Smooth muscle cell of the brain vasculature (primary cell): ENCODE results near the gene TOMM34.

ENCODE experiments used
- DNase-seq: peaks from one replicate; pipeline ENCODE4 v3.0.0-alpha.2; 2012; ENCODE audit warnings: low read depth, low spot score

Gene TOMM34, protein sequence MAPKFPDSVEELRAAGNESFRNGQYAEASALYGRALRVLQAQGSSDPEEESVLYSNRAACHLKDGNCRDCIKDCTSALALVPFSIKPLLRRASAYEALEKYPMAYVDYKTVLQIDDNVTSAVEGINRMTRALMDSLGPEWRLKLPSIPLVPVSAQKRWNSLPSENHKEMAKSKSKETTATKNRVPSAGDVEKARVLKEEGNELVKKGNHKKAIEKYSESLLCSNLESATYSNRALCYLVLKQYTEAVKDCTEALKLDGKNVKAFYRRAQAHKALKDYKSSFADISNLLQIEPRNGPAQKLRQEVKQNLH

DNA sequence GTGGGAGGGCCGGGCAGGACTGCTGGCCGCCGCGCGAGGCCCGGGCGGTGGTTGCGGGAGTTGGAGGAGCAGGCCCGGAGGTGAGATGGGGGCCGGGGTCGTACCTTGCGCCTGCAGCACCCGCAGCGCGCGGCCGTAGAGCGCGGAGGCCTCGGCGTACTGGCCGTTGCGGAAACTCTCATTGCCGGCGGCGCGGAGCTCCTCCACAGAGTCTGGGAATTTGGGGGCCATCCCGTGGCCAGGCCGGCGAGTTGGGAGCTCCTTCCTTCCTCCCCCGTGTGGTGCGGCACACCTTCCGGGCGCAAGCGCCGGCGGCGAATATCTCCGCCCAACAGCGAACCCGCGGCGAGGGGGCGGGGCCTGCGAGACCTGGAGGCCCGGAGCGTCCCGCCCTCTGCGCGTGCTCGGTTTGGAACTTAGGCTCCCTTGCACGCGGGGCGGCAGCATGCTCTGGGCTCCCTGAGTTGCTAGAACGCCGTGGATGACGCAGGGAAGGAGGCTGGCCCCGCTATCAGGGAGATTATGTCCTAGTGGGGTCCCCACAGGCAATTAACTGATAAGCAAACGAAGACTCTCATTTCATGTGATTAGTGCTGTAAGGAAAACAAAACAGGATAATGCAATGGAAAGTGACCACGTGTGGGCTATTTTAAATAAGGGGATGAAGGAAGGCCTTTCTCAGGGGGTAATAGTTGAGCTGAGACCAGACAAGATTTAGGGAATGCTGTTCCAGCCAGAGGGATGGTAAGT is at the start of gene TOMM34:
TOMM34 (minus strand) TSS at position 295 of the 750 bp plus-strand sequence; CDS start at position 231, 64 bp downstream.
- peak; percentile 69 for DNase-seq

DNA sequence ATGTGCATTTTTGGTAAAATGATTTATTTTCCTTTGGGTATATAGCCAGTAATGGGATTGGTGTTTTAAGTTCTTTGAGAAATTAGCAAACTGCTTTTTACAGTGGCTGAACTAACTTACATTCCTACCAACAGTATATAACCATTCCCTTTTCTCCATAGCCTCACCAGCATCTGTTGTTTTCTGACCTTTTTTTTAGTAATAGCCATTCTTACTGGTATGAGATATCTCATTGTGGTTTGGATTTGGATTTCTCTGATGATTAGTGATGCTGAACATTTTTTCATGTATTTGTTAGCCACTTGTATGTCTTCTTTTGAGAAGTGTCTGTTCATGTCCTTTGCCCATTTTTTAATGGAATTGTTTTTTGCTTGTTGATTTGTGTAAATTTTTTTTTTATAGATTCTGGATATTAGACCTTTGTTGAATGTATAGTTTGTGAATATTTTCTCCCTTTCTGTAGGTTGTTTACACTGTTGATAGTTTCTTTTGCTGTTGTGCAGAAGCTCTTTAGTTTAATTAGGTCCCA is 48.4 kb upstream of the TOMM34 start:
- DNase-seq = no peak

DNA sequence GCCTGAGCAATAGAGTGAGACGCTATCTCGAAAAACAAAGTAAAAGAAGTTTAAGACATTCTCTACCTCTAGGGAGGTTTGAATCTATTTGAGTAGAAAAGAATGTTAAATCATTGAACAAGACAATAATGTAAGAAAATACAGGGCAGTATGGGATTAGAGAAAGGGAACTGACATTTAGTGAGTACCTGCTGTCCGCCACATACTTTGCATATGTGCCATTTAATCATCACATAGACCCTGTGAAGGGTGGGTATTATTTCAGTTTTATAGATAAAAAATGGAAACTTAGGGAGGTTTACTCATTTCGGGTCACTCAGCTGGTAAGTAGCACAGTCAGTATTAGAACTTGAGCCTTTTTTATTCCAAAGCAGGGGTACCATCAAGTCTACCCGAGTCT is 37.5 kb upstream of the TOMM34 start:
- DNase-seq = no peak

DNA sequence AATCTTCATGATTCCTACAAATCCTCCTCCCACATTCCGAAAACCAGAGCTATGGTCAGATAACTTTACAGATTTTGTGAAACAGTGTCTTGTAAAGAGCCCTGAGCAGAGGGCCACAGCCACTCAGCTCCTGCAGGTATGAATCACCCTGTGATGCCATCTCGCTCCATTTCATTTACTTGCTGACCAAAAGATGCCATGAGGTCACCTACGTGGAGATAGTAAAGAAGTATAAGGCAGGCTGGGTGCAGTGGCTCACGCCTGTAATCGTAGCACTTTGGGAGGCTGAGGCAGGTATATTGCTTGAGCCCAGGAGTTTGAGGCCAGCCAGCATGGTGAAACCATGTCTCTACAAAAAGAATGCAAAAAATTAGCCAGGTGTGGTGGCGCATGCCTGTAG is 37.0 kb upstream of the TOMM34 start:
- no peak for DNase-seq

DNA sequence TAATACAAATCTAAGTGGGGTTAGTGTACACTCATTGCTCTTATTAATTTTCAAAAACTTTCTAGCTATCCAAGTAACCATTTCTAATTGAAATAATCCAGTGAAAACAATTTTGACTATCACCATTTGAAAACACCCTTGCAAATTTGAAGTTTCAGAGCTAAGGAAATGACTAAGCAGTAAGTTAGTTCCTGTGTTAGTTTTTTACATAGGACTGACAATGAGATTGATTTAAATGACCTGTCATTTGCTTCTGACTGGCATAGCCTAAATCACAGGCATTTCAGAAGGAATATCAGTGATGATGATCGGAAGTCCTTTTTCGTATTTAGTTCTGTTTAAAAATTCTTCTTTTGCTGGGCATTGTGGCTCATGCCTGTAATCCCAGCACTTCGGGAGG is 33.1 kb upstream of the TOMM34 start:
- no peak for DNase-seq

DNA sequence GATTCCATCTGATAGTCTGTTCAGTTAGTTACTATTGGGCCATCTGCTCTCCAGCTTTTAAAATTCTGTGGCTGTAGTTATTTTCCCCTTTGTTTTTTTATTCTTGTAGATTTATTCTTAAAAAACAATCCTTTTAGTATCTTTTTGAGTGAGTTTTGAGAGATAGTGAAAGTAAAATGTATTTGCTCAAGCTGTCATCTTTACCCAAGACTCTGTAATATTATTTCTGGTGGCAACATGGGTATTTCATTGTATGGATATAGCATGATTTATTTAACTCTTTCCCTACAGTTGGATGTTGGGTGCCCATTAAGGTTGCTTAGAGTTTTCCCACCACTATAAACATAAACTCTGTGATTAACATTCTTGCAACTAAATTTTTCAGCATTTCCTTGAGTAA is 30.8 kb upstream of the TOMM34 start:
- DNase-seq = no peak

DNA sequence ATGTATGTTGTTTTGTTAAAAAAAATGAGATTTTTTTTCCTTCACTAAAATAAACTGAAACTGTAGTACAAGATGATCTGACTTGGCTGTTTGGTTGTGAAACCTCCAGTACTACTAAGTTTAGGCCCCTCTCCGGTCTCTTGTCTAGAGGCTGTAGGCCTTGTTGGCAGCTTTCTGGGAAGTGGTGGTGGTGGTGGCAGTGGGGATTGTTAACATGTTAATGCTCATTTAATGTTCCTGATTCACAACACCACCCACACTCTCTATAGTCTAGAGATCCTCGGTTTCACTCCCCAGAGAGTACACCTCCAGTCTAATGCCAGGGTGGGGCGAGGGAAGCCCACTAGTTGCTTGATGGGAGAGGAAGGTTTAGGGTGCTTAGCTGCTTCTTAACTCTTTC is 30.2 kb upstream of the TOMM34 start:
- no peak for DNase-seq

DNA sequence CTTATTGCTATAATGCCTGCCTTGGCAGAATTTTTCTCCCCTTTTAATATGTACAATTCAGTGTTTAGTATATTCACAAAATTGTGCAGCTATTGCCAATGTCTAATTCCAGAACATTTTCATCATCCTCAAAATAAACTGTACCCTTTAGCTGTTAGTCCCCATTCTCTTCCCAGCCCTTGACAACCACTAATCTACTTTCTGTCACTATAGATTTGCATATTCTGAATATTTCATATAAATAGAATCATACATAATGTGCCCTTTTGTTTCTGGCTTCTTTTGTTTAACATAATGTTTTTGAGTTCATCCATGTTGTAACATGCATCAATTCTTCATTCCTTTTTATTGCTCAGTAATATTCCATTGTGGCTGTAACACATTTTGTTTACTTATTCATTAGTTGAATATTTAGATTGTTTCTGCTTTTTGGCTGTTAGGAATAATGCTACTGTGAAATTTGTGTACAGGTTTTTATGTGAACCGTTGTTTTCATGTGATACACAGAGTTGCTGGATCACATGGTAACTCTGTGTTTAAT is 28.5 kb upstream of the TOMM34 start:
- DNase-seq = no peak

DNA sequence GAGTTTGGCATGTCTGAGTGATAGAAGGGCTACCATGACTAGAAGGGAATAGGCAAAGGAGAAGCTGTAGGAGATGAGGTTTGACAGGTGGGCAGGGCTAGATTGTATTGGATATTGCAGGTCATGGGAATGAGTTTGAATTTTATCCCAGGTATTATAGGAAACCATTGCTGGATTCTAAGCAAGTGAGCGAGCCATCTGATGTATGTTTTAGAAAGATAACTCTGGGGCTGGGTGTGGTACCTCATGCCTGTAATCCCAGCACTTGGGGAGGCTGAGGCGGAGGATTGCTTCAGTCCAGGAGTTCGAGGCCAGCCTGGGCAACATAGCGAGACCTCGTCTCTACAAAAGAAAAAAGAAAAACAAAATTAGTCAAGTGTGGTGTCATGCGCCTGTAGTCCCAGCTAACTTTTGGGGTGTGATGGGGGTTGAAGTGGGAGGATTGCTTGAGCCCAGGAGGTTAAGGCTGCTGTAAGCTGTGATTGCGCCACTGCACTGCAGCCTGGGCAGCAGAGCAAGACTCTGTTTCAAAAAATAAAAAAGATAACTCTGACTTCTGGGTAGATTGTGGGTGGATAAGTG is 23.0 kb upstream of the TOMM34 start:
- DNase-seq = no peak

DNA sequence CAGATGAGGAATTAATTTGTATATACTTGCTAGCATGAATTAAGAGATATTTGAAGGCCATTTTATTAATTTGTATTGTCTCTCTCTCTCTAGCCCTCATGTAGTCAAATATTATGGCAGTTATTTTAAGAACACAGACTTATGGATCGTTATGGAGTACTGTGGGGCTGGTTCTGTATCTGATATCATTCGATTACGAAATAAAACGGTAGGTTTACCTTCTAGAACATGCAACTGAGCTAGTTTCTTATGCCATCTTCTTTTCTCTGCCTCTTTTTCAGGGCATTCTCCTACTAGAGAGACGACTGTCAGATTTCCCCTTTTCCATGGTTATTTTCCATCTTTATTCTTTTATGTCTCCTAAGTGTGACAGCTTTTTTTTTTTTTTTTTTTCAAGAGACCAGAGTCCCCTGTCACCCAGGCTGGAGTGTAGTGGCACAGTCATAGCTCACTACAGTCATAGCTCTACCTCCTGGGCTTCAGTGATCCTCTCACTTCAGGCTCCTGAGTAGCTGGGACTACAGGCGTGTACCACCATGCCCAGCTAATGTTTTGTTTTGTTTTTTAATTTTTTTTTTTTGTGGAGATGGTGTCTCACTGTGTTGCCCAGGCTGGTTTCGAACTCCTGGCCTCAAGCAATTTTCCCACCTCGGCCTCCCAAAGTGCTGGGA is 21.7 kb upstream of the TOMM34 start:
- DNase-seq = no peak

DNA sequence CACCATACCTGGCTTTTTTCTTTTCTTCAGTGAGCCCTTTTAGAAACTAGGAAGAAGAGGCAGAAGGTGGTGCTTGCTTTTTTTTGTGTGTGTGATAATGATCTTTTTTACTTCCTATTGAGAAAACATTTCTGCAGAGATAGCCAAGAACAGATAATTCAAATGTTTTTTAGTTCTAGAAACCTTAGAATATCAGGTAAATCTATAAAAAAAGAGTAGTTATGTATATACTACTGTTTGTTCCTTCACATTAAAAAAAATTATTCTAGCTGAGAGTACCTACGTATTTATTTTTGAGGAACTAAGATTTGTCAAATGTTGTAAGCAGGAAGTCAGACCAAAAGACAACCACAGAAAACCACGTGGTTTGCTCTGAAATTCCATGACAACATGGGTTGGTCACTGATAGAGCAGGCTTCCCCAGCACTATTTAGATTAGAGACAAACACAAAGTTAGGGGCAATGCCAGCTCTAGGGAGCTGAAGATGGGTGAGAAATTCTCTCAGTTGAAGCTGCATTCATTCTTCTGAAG is 19.0 kb upstream of the TOMM34 start:
- DNase-seq = no peak

DNA sequence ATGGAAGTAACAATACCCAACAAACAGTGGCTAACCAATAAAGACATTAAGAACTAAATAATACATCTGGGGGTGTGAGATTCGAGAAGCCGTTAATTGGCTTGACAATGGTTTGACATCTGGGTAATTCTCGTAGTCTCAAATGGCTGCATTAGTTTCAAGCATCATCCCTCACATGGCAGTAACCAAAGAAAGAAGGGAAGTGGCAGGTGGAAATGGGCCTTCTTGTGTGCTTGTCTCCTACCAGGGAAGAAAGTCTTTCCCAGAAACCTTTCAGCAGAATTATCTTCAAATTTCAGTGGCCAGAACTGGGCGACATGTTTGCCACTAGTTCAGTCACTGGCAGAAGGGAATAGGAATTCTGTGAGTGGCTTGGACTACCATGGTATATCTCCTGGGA is 16.5 kb upstream of the TOMM34 start:
- no peak for DNase-seq

DNA sequence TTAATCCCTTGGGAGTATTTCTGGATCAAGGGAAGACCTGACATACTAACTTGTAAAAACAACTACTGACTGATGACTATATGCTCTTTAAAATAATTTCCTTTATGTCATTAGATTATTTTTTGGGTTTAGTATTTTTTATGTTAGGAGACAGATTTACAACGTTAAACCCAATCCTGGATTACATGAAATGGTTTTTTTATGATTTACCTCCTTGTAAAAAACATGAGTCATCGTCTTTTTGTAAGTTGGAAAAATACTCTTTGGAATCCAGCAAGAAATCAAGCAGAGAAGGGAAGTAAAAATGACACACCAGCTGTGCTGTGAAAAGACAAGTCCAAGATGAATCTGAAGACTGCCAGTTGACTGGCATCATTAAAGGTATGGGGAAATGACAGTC is 12.9 kb upstream of the TOMM34 start:
- no peak for DNase-seq

DNA sequence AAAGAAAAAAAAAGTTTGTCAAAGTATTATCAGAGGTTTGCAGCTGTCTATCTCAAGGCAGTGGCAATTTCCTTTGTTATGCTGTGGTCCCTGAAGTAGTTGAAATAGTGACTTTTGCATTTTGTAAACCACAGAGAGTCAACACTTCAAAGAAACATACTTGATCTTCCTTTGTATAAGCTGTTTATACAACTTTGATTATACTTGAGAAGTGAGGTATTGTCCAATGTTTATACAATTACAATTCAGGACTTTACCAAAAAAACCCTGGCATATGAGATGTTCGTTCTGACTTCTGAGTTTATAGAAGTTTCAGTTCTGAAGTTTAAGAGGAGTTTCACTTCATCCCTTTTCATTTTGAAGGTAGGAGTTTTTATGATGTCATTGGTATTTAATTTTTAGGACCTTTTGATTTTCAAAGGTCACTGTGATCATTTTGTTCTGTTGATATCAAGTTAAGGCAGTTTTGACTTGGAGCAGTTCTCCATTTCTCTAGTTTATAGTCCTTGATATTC is 10.1 kb upstream of the TOMM34 start:
- no peak for DNase-seq

DNA sequence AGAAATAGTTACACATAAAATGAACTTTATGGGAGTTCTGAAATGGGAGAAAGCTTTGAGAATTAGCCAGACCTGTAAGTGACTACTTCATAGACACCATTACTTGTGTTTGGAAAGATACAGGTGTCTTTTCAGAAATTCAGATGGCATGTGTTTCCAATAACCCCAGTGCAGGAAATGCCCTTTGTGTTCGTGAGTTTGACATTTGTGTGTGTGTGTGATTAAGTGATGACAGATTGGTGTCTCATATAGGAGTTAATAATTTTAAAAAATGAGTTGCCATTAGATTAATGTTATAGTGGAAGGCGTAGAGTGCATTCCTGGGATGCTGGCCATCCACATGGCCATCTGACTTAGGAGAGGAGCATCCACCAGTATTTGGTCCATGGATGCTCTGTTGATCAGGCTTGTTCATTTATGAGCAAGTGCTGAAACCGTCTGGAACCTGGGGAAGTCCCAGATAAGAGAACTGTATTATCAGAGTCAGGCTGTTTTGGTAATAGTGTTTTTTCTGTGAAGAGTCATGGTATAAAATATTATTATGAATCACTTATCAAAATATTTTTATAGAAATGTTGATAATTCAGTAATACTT is 9.2 kb upstream of the TOMM34 start:
- no peak for DNase-seq

DNA sequence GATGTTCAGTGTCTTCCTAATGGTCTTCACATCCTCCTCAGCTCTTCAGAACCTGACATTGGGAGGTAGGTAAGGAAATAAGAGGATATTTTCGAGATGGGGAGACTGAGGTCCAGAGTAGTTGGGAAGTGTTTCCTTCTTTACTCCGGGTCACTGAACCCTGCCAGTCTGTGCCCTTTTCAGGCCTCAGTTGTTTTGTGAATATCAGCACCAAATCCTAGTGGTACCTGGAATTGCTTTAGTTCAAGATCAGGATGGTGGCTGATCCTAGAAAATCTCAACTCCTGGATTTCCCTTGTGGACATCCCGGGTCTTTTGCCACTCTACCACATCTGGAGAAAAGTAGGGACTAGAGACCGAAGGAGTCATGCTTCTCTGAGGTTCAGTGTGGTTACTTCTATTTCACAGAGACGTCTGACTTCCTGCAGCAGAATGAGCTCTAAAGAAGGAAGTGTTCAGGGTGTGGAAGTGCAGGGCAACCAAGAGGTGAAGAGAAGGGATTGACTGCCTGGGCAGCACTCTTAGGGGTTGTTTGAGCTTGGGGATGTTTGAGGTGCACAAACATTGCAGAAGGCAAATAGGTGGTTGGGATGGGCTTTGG is 7.1 kb upstream of the TOMM34 start:
- no peak for DNase-seq

DNA sequence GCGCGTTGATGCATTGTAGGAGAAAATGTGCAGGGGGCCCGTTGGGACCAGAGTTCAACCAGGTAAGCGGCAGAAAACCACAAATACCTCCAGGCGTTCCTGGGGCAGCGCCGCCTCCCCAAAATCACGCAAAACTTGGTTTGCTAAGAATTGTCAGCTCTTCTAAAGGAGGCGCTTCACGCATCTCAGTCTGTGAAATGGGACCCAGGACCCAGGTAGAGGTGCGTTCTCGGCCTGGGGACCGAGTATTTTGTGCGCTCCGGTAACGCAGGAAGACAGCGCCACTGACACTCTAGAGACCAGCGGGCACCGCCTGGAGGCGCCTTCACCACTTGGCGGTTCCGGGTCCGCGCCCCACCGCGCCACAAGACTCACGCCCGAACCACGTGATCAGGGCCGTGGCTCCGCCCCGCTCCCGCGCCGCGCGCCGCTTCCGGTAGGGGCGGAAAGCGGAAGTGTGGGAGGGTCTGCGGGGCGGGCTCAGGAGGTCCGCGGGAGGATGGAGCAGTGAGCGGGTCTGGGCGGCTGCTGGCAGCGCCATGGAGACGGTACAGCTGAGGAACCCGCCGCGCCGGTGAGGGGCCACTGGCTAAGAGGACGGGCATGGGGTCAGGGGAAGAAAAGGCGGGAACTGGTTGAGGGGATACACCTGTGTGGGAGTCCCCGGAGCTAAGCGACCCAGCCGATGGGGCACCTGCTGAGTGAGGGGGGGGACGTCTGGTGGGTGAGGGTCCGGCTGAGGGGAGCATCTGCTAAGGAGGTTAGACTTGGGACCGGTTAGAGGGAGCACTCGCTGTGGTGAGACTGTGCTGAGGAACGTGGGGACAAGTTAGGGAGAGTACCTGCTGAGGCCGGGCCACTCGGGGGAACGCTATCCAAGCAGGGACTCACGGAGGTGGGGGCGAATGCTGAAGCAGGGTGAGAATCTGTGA is 6.1 kb upstream of the TOMM34 start, which contains the start of gene STK4:
STK4 (plus strand) TSS at position 483 of the 932 bp plus-strand sequence; CDS start at position 540, 57 bp downstream.
- peak; percentile 79 for DNase-seq

DNA sequence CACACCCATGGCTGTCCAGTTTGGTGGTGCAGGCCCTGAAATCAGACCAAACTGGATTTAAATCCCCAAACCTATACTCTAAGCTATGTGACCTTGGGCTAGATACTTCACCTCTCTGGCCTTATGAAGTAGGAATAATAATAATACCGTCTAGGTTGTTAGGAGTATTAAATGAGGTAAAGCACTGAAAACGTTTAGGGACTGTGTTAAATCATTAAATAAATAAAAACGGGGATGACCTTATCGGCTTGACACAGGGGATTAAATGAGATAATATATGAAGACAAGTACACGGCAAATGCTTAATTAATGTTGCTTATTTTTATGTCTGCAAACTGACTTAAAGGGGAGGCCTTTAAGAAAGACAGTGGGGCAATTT is 5.4 kb upstream of the TOMM34 start:
- no peak for DNase-seq
